K562 (cell line): ENCODE results near the gene EIF4E3. TPM values are rescaled to one million over a fixed set of nuclear protein-coding genes. Genes with fewer than 3 reads are reported as not detected.

Experiments used
- CBX2 ChIP-seq: fragments of 200-600 bp; sonication (generic); IDR thresholded peaks from one replicate; pipeline ENCODE4 v1.6.1; 2012; ENCODE audit warnings: mild to moderate bottlenecking, low read length, inconsistent platforms; ENCODE audit not compliant: insufficient read depth, poor library complexity, severe bottlenecking
- CHAMP1 ChIP-seq: fragments of 450-650 bp; IDR thresholded peaks from 2 replicates; pipeline ENCODE4 v1.6.1; 2016; ENCODE audit warnings: mild to moderate bottlenecking
- DDX20 ChIP-seq: fragments of 450-650 bp; IDR thresholded peaks from 2 replicates; pipeline ENCODE4 v1.6.1; 2016; ENCODE audit warnings: missing genetic modification characterization, low read depth, mild to moderate bottlenecking, missing compliant biosample characterization, moderate library complexity
- FOXP1 ChIP-seq: sonication (generic); formaldehyde crosslinking; IDR thresholded peaks from 2 replicates; pipeline ENCODE4 v1.8.0; 2022; ENCODE audit warnings: mild to moderate bottlenecking, missing genetic modification reagents
- HINFP ChIP-seq: fragments of 450-650 bp; conservative IDR thresholded peaks from 2 replicates; pipeline ENCODE4 v1.6.1; 2016; ENCODE audit warnings: missing genetic modification characterization, low read depth, mild to moderate bottlenecking, control low read depth, missing compliant biosample characterization
- HNRNPH1 ChIP-seq: fragments of 200-400 bp; formaldehyde crosslinking; optimal IDR thresholded peaks from 2 replicates; pipeline ENCODE3; 2017; ENCODE audit warnings: low read depth, mild to moderate bottlenecking, low read length, moderate library complexity
- MAFF ChIP-seq: IDR thresholded peaks from 2 replicates; pipeline ENCODE4 v1.6.1; 2012; ENCODE audit warnings: low read length, improper control_type of control experiment
- MEIS2 ChIP-seq: fragments of 450-650 bp; IDR thresholded peaks from 2 replicates; pipeline ENCODE4 v1.6.1; 2014; ENCODE audit warnings: mild to moderate bottlenecking; ENCODE audit not compliant: partially characterized antibody
- PHF20 ChIP-seq: fragments of 450-650 bp; IDR thresholded peaks from 2 replicates; pipeline ENCODE4 v1.6.1; 2018; ENCODE audit not compliant: partially characterized antibody
- PKNOX1 ChIP-seq: fragments of 450-650 bp; IDR thresholded peaks from 2 replicates; pipeline ENCODE4 v1.6.1; 2016
- POLR2G ChIP-seq: fragments of 200-400 bp; formaldehyde crosslinking; IDR thresholded peaks from 2 replicates; pipeline ENCODE4 v1.6.1; 2017; ENCODE audit warnings: low read depth, mild to moderate bottlenecking, antibody characterized with exemption, low read length, moderate library complexity
- RBFOX2 ChIP-seq: fragments of 200-400 bp; formaldehyde crosslinking; IDR thresholded peaks from 2 replicates; pipeline ENCODE4 v1.6.1; 2017; ENCODE audit warnings: low read depth, mild to moderate bottlenecking, low read length, moderate library complexity
- RBM15 ChIP-seq: fragments of 200-400 bp; formaldehyde crosslinking; IDR thresholded peaks from 2 replicates; pipeline ENCODE4 v1.6.1; 2018; ENCODE audit warnings: mild to moderate bottlenecking, low read length, moderate library complexity; ENCODE audit not compliant: insufficient read depth
- SMAD4 ChIP-seq: fragments of 250-450 bp; sonication (Bioruptor Pico); conservative IDR thresholded peaks from 2 replicates; pipeline ENCODE4 v1.8.0; 2021; ENCODE audit warnings: inconsistent platforms, mild to moderate bottlenecking, moderate library complexity
- ZBTB34 ChIP-seq: fragments of 250-450 bp; sonication (Bioruptor Pico); IDR thresholded peaks from 2 replicates; pipeline ENCODE4 v1.8.0; 2021; ENCODE audit warnings: mild to moderate bottlenecking, moderate library complexity
- ZNF121 ChIP-seq: sonication (generic); formaldehyde crosslinking; conservative IDR thresholded peaks from 2 replicates; pipeline ENCODE4 v1.8.0; 2022; ENCODE audit warnings: missing genetic modification reagents
- ZNF274 ChIP-seq: IDR thresholded peaks from 2 replicates; pipeline ENCODE4 v1.6.1; 2011; ENCODE audit warnings: low read depth, mild to moderate bottlenecking, low read length, moderate library complexity, borderline replicate concordance
- ZNF511 ChIP-seq: sonication (generic); formaldehyde crosslinking; IDR thresholded peaks from 2 replicates; pipeline ENCODE4 v1.8.0; 2022; ENCODE audit warnings: mild to moderate bottlenecking, missing genetic modification reagents
- polyA plus RNA-seq, 8 experiments: library from polyadenylated mRNA; depleted of rRNA in 4 of 8; stranded (reverse) in 5 of 8; unstranded in 3 of 8; fragments of >200 nt; fragmentation: Nextera tagmentation in 2 of 8; fragmentation: Illumina TruSeq in 1 of 8; extraction: Ambion mirVana in 2 of 8; extraction: Trizol in 1 of 8; gene quantifications; 2 replicates each; pipeline versions ENCODE4 v1.2.1 to v1.2.3, GENCODE V29; 2011 to 2014; ENCODE audit warnings: inconsistent platforms in 1 of 8, missing spikeins in 1 of 8
- total RNA-seq, 7 experiments: library from RNA; depleted of rRNA in 6 of 7; stranded (reverse); fragments of >200 nt in 6 of 7; fragmentation: Illumina TruSeq in 2 of 7; extraction: Trizol in 2 of 7; gene quantifications; 2 replicates each; pipeline versions ENCODE4 v1.2.1 to v1.2.3, GENCODE V29; 2011 to 2021; ENCODE audit warnings: low replicate concordance in 1 of 7

Gene EIF4E3
- total and polyA plus RNA-seq, 9 of the 15 experiments (the other 6 are each of a cell fraction or from before 2014, with no cell fraction given): 0.18 to 2.5 (median 1.1) TPM

GRCh38 chr3:71724584-71725270, 475 bp downstream of the EIF4E3 start (continued):
- no peak for TF ChIP-seq HINFP
- TF ChIP-seq ZNF274: no peak
- TF ChIP-seq PKNOX1: peak; percentile 21; the same call in 1 of the 2 replicates
- peak; percentile 39; the same call in 1 of the 2 replicates for TF ChIP-seq POLR2G
- no peak for TF ChIP-seq CHAMP1
- TF ChIP-seq PHF20: no peak
- TF ChIP-seq RBM15: no peak
- TF ChIP-seq ZNF511: no peak
- no peak for TF ChIP-seq HNRNPH1
- TF ChIP-seq MEIS2: no peak
- no peak for TF ChIP-seq MAFF
- no peak for TF ChIP-seq ZBTB34
- TF ChIP-seq SMAD4 (CRISPR knock-in tag): 0 out of 2 replicates have a peak, but pooled peaks have one; percentile 35
- TF ChIP-seq ZNF121 (CRISPR knock-in tag): no peak
- TF ChIP-seq DDX20: no peak
- peak; percentile 26; the same call in 1 of the 2 replicates for TF ChIP-seq RBFOX2
- TF ChIP-seq FOXP1 (CRISPR knock-in tag): 0 out of 2 replicates have a peak, but pooled peaks have one; percentile 66
- TF ChIP-seq CBX2: peak; percentile 2
